Neural cell (in vitro differentiated cells): ENCODE data around the gene ZNF384. TPM values are rescaled to one million over a fixed set of nuclear protein-coding genes. Genes with fewer than 3 reads are reported as not detected.
A peak's percentile ranks its signal among the peaks of the same experiment; 100 is the strongest.

Source experiments
- H2AFZ ChIP-seq: fragments of 200-600, 300-800 bp; sonication (generic), shearing (Covaris generic); 2 replicates; pipeline ENCODE4 v1.6.0; 2014; ENCODE audit warnings: low read depth, mild to moderate bottlenecking, antibody characterized with exemption, low read length, moderate library complexity
- H3F3A ChIP-seq: fragments of 200-600 bp; shearing (Covaris generic); 2 replicates; pipeline ENCODE4 v1.6.1; 2016; ENCODE audit warnings: mild to moderate bottlenecking, moderate library complexity, mixed read lengths, antibody characterized with exemption, low read length; ENCODE audit not compliant: insufficient read depth, poor library complexity, severe bottlenecking
- H3K27ac ChIP-seq: fragments of 200-600, 300-800 bp; sonication (generic), shearing (Covaris generic); 2 replicates; pipeline ENCODE4 v1.5.1; 2014; ENCODE audit warnings: mild to moderate bottlenecking, low read length, moderate library complexity
- H3K27me3 ChIP-seq: fragments of 300-800, 200-600 bp; sonication (generic), shearing (Covaris generic); 2 replicates; pipeline ENCODE4 v1.6.0; 2014; ENCODE audit warnings: mild to moderate bottlenecking, low read depth, low read length, moderate library complexity; ENCODE audit not compliant: insufficient read depth
- H3K36me3 ChIP-seq: fragments of 300-800, 200-600 bp; sonication (generic), shearing (Covaris generic); 2 replicates; pipeline ENCODE4 v1.5.1; 2014; ENCODE audit warnings: mild to moderate bottlenecking, antibody characterized with exemption, low read length, moderate library complexity; ENCODE audit not compliant: insufficient read depth
- H3K4me2 ChIP-seq: fragments of 300-800, 200-600 bp; sonication (generic), shearing (Covaris generic); 2 replicates; pipeline ENCODE4 v1.6.0; 2014; ENCODE audit warnings: mild to moderate bottlenecking, low read length
- H3K4me3 ChIP-seq: fragments of 300-800, 200-600 bp; sonication (generic), shearing (Covaris generic); 2 replicates; pipeline ENCODE4 v1.5.1; 2014; ENCODE audit warnings: mild to moderate bottlenecking, low read length, moderate library complexity
- H3K79me2 ChIP-seq: fragments of 200-600 bp; shearing (Covaris generic); replicated peaks from 2 replicates; pipeline ENCODE4 v1.6.0; 2014; ENCODE audit warnings: mild to moderate bottlenecking, low read length, moderate library complexity; ENCODE audit not compliant: insufficient read depth
- H3K9ac ChIP-seq: fragments of 300-800, 200-600 bp; sonication (generic), shearing (Covaris generic); 2 replicates; pipeline ENCODE4 v1.6.1; 2016; ENCODE audit warnings: mild to moderate bottlenecking, low read length, mixed read lengths
- H3K9me2 ChIP-seq: fragments of 200-600 bp; shearing (Covaris generic); 2 replicates; pipeline ENCODE4 v1.6.1; 2016; ENCODE audit warnings: mild to moderate bottlenecking, low read length, mixed read lengths; ENCODE audit not compliant: insufficient read depth
- H3K9me3 ChIP-seq: fragments of 200-600, 300-800 bp; sonication (generic), shearing (Covaris generic); 2 replicates; pipeline ENCODE4 v1.6.1; 2016; ENCODE audit warnings: mild to moderate bottlenecking, mixed run types, low read length, moderate library complexity, mixed read lengths
- H4K20me1 ChIP-seq: fragments of 200-600 bp; shearing (Covaris generic); 2 replicates; pipeline ENCODE4 v1.6.1; 2016; ENCODE audit warnings: mild to moderate bottlenecking, mixed run types; ENCODE audit not compliant: insufficient read depth
- EP300 ChIP-seq: fragments of 450-650 bp; conservative IDR thresholded peaks from 2 replicates; pipeline ENCODE4 v1.6.1; 2014; ENCODE audit warnings: antibody characterized with exemption, mild to moderate bottlenecking, moderate library complexity; ENCODE audit not compliant: poor library complexity, severe bottlenecking
- EZH2 ChIP-seq: fragments of 200-600, 300-800 bp; shearing (Covaris generic), sonication (generic); IDR thresholded peaks from 2 replicates; pipeline ENCODE4 v1.6.1; 2014; ENCODE audit warnings: antibody characterized with exemption, low read length, borderline replicate concordance, mild to moderate bottlenecking; ENCODE audit not compliant: insufficient read depth, poor library complexity, severe bottlenecking
- MXI1 ChIP-seq: fragments of 450-650 bp; conservative IDR thresholded peaks from 2 replicates; pipeline ENCODE4 v1.6.1; 2014; ENCODE audit warnings: antibody characterized with exemption, mild to moderate bottlenecking; ENCODE audit not compliant: poor library complexity, severe bottlenecking
- POLR2AphosphoS5 ChIP-seq: IDR thresholded peaks from 2 replicates; pipeline ENCODE4 v1.6.1; 2012
- RAD21 ChIP-seq: fragments of 450-650 bp; conservative IDR thresholded peaks from 2 replicates; pipeline ENCODE4 v1.6.1; 2014; ENCODE audit warnings: antibody characterized with exemption, mild to moderate bottlenecking, moderate library complexity
- SMC3 ChIP-seq: fragments of 450-650 bp; conservative IDR thresholded peaks from 2 replicates; pipeline ENCODE4 v1.6.1; 2014; ENCODE audit warnings: antibody characterized with exemption, mild to moderate bottlenecking, moderate library complexity; ENCODE audit not compliant: poor library complexity
- TAF1 ChIP-seq: IDR thresholded peaks from 2 replicates; pipeline ENCODE4 v1.6.1; 2012; ENCODE audit warnings: low read depth
- polyA plus RNA-seq: library from polyadenylated mRNA; depleted of rRNA; stranded (reverse); fragments of >200 nt; gene quantifications from 2 replicates; pipeline ENCODE4 v1.2.3, GENCODE V29; 2014
- TF ChIP-seq, protein P1 (sequence below): fragments of 450-650 bp; IDR thresholded peaks from 2 replicates; pipeline ENCODE4 v1.5.1; 2014; ENCODE audit warnings: antibody characterized with exemption, mild to moderate bottlenecking, moderate library complexity; ENCODE audit not compliant: poor library complexity, severe bottlenecking

Gene ZNF384
- polyA plus RNA-seq, 1 donor from 2014 or later = 25.8 TPM

DNA sequence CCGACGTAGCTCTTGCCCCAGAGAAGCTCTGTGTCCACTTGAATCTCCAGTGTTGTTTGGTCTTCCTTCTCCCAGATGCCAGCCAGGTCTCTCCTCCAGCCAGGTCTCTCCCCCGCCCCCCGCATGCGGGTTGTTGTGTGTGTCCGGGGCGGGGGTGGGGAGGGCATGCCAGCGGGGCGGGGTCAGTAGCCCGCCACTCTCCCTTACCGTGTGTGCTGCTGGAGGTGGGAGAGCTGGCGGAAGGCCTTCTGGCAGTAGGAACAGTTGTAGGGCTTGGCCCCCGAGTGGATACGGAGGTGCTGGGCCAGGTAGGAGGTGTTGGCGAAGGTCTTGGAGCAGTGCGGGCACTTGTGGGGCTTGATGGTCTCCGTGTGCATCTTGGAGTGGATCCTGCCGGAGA lies 17.0 kb downstream of the ZNF384 start:
- Histone ChIP-seq H2AFZ (no peak overlapping the region), H3K9ac (no peak overlapping the region), H3F3A (no peaks in the 10 kb centered on the region), H4K20me1 (no peaks in the 10 kb centered on the region), H3K36me3 (peaks cover 9% of the 10 kb centered on the region), H3K27ac (no peak overlapping the region), H3K4me2 (no peak overlapping the region), H3K9me3 (no peaks in the 10 kb centered on the region), H3K27me3 (no peaks in the 10 kb centered on the region), H3K4me3 (no peak overlapping the region), H3K9me2 (no peaks in the 10 kb centered on the region), H3K79me2 (no peaks in the 10 kb centered on the region)
- TF ChIP-seq MXI1 (no peak), EZH2 (no peak), POLR2AphosphoS5 (no peak)

DNA sequence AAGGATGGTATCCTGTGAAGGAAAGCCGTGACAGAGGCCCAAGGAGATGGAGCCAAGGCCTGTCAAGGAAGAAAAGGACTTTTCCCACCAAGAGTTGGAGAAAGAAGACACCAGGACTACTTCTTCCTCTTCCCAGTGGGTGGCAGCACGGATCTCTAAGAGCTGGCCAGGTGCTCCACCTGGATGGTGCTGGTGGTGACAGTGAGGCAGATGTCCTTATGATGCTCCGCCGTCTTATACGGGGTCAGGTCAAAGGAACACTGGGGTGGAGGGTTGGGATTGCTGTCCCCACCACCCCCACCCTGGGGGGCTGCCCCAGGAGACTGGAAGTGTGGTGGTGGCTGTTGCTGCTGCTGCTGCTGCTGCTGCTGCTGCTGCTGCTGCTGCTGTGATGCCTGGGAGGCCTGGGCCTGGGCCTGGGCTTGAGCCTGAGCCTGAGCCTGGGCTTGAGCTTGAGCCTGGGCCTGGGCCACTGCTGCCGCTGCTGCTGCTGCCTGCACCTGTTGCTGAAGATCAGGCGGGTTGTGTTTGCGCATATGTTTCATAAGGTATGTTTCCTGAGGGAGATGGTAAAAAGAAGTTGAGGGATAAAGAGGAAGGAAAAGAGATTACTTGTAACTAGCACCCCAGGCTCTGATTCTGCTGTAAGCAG lies 21.5 kb downstream of the ZNF384 start:
- no peak overlapping the region for H3K4me3 ChIP-seq
- H3K36me3 ChIP-seq = peaks cover 9% of the 10 kb centered on the region
- no peaks in the 10 kb centered on the region for H3F3A ChIP-seq
- H3K27ac ChIP-seq = no peak overlapping the region
- H3K4me2 ChIP-seq = no peak overlapping the region
- no peaks in the 10 kb centered on the region for H3K9me2 ChIP-seq
- no peak overlapping the region for H2AFZ ChIP-seq
- no peaks in the 10 kb centered on the region for H3K9me3 ChIP-seq
- H3K9ac ChIP-seq = no peak overlapping the region
- no peaks in the 10 kb centered on the region for H3K27me3 ChIP-seq
- no peaks in the 10 kb centered on the region for H4K20me1 ChIP-seq
- H3K79me2 ChIP-seq = peaks cover 2% of the 10 kb centered on the region
- TF ChIP-seq SMC3 = peak; percentile 52
- TF ChIP-seq EP300 = no peak
- no peak for TF ChIP-seq POLR2AphosphoS5
- TF ChIP-seq, protein P1, sequence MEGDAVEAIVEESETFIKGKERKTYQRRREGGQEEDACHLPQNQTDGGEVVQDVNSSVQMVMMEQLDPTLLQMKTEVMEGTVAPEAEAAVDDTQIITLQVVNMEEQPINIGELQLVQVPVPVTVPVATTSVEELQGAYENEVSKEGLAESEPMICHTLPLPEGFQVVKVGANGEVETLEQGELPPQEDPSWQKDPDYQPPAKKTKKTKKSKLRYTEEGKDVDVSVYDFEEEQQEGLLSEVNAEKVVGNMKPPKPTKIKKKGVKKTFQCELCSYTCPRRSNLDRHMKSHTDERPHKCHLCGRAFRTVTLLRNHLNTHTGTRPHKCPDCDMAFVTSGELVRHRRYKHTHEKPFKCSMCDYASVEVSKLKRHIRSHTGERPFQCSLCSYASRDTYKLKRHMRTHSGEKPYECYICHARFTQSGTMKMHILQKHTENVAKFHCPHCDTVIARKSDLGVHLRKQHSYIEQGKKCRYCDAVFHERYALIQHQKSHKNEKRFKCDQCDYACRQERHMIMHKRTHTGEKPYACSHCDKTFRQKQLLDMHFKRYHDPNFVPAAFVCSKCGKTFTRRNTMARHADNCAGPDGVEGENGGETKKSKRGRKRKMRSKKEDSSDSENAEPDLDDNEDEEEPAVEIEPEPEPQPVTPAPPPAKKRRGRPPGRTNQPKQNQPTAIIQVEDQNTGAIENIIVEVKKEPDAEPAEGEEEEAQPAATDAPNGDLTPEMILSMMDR = peak; percentile 54
- TF ChIP-seq MXI1 = no peak
- no peak for TF ChIP-seq TAF1
- TF ChIP-seq RAD21 = peak; percentile 35

DNA sequence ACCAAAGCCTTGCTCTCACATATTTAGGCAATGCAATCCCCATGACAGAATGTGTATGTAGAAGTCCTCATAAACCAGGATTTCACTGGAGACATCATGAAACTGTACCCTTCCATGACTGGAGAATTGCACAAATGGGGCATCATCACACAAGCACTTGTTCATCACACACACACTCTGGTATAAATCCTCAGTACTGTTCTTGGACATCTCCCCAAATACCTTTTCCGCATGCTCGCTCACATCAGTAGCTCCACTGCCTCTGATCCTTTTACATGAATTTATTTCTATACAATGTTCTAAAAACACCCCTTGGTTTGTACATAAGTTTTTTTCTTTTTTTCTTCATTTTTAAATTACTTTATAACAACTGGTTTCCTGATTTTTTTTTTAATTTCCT lies 23.0 kb downstream of the ZNF384 start:
- Histone ChIP-seq H3K9me2 (no peaks in the 10 kb centered on the region), H3K4me3 (no peak overlapping the region), H4K20me1 (no peaks in the 10 kb centered on the region), H3K9me3 (no peaks in the 10 kb centered on the region), H3K27ac (no peak overlapping the region), H3K27me3 (no peaks in the 10 kb centered on the region), H2AFZ (no peak overlapping the region), H3F3A (no peaks in the 10 kb centered on the region), H3K4me2 (no peak overlapping the region), H3K9ac (no peak overlapping the region), H3K79me2 (peaks cover 17% of the 10 kb centered on the region), H3K36me3 (peaks cover 9% of the 10 kb centered on the region)
- TF ChIP-seq, protein P1 = no peak
